ENCODE measurements around the gene RBFOX2. TPM values are rescaled to one million over a fixed set of nuclear protein-coding genes. Genes with fewer than 3 reads are reported as not detected.

RBFOX2 gene
- total and polyA plus RNA-seq, 2 of the 8 experiments (the other 6 are each of a cell fraction or from before 2014, with no cell fraction given) = 121 to 122 TPM

- no peak for TF ChIP-seq NANOG (IDR thresholded peaks at IDR 0.05; ENCODE audit: insufficient read depth, low read depth, low read length, poor library complexity, severe bottlenecking)
- TF ChIP-seq CBX5 (IDR thresholded peaks at IDR 0.05; ENCODE audit: low read depth, low read length) = no peak
- TF ChIP-seq HDAC2 (IDR thresholded peaks at IDR 0.05; ENCODE audit: borderline replicate concordance in 1 of 2, low read depth in 2 of 2, low read length in 2 of 2) = no peak
- TF ChIP-seq YY1 (IDR thresholded peaks at IDR 0.05; ENCODE audit: low read depth, low read length) = no peak
- no peak for TF ChIP-seq ATF2 (IDR thresholded peaks at IDR 0.05; ENCODE audit: low read length)
Measured at GRCh38 chr22:35821654-35822053, 207.0 kb downstream of the RBFOX2 start (continued).

Data from H1 (cell line).